Lower leg skin (tissue), 3 donors: ENCODE measurements around the gene TUG1.

Experiments
- CTCF ChIP-seq, 3 donors: fragments of 450-650 bp; IDR thresholded peaks; one replicate each; pipeline ENCODE4 v1.5.1; 2016; ENCODE audit warnings: antibody characterized with exemption in 3 of 3, mild to moderate bottlenecking in 3 of 3, moderate library complexity in 2 of 3
- POLR2A ChIP-seq, 2 donors: fragments of 450-650 bp; IDR thresholded peaks; one replicate each; pipeline ENCODE4 v1.6.1; 2016 to 2017; ENCODE audit warnings: antibody characterized with exemption in 2 of 2, mild to moderate bottlenecking in 1 of 2, moderate library complexity in 1 of 2

- TF ChIP-seq CTCF (IDR thresholded peaks at IDR 0.05) (no peak), POLR2A (IDR thresholded peaks at IDR 0.05) (no peak)
Observed at GRCh38 chr22:30940685-30941362, 28.2 kb upstream of the TUG1 start.
